ENCODE measurements around the gene DALRD3.

Gene DALRD3

GRCh38 chr3:49005303-49005680 lies 13.1 kb downstream of the DALRD3 start:
- DNase-seq: no peak

GRCh38 chr3:49004352-49005302 lies 13.8 kb downstream of the DALRD3 start:
- no peak for DNase-seq

- DNase-seq: no peak
Measured at GRCh38 chr3:49001155-49001554, 17.2 kb downstream of the DALRD3 start.

GRCh38 chr3:48999085-48999858 lies 19.1 kb downstream of the DALRD3 start:
- DNase-seq: no peak

- DNase-seq: peak; percentile 95
Measured at GRCh38 chr3:48997714-48998637, 20.4 kb downstream of the DALRD3 start.

GRCh38 chr3:48997102-48997635 lies 21.2 kb downstream of the DALRD3 start:
- peak; percentile 33 for DNase-seq

- DNase-seq: no peak
Measured at GRCh38 chr3:48996640-48997039, 21.7 kb downstream of the DALRD3 start.

- DNase-seq: no peak
Measured at GRCh38 chr3:48993834-48994233, 24.5 kb downstream of the DALRD3 start.

- DNase-seq: no peak
Measured at GRCh38 chr3:48991851-48992545, 26.4 kb downstream of the DALRD3 start.

- DNase-seq: peak; percentile 72
Measured at GRCh38 chr3:48990636-48991469, 27.5 kb downstream of the DALRD3 start.

GRCh38 chr3:48989796-48990635 lies 28.4 kb downstream of the DALRD3 start, which contains the start of gene P4HTM:
Gene P4HTM (plus strand): TSS chr3:48990241. CDS start chr3:48990257, 16 bp downstream.
- DNase-seq: peak; percentile 94

GRCh38 chr3:48989126-48989795 lies 29.1 kb downstream of the DALRD3 start:
- peak; percentile 59 for DNase-seq

GRCh38 chr3:48985831-48986376 lies 32.5 kb downstream of the DALRD3 start:
- no peak for DNase-seq

- no peak for DNase-seq
Measured at GRCh38 chr3:48984663-48985062, 33.7 kb downstream of the DALRD3 start.

GRCh38 chr3:48983096-48983495 lies 35.3 kb downstream of the DALRD3 start:
- no peak for DNase-seq

GRCh38 chr3:48982686-48983085 lies 35.7 kb downstream of the DALRD3 start:
- no peak for DNase-seq

- DNase-seq: no peak
Measured at GRCh38 chr3:48982016-48982415, 36.4 kb downstream of the DALRD3 start.

- no peak for DNase-seq
Measured at GRCh38 chr3:48980295-48980694, 38.1 kb downstream of the DALRD3 start.

GRCh38 chr3:48979451-48979850 lies 38.9 kb downstream of the DALRD3 start:
- DNase-seq: no peak

Data from eye (tissue), 1 donor.